Inflammatory macrophage treated with lipopolysaccharide for 1 hour (primary cell): ENCODE data around the gene IFT172.

ENCODE experiments used
- DNase-seq, 2 donors: peaks; one replicate each; pipeline ENCODE4 v3.0.0-alpha.2; 2020 to 2022

Gene IFT172

GRCh38 chr2:27494284-27494943, 4.9 kb upstream of the IFT172 start:
- no peak for DNase-seq

GRCh38 chr2:27493948-27494283, 4.4 kb upstream of the IFT172 start:
- no peak for DNase-seq

GRCh38 chr2:27492557-27492956, 3.0 kb upstream of the IFT172 start:
- DNase-seq = no peak

- DNase-seq = no peak
Measured at GRCh38 chr2:27489118-27489497, 435 bp downstream of the IFT172 start.

GRCh38 chr2:27485496-27485895, 4.0 kb downstream of the IFT172 start:
- no peak for DNase-seq

- no peak for DNase-seq
Measured at GRCh38 chr2:27471961-27472360, 17.6 kb downstream of the IFT172 start.

- DNase-seq = no peak
Measured at GRCh38 chr2:27464443-27464842, 25.1 kb downstream of the IFT172 start.

- DNase-seq = no peak
Measured at GRCh38 chr2:27461118-27461517, 28.4 kb downstream of the IFT172 start.

GRCh38 chr2:27453968-27454367, 35.6 kb downstream of the IFT172 start:
- DNase-seq = no peak

- no peak for DNase-seq
Measured at GRCh38 chr2:27451095-27451494, 38.4 kb downstream of the IFT172 start.

- DNase-seq = no peak
Measured at GRCh38 chr2:27448381-27448780, 41.2 kb downstream of the IFT172 start.

GRCh38 chr2:27446057-27446456, 43.5 kb downstream of the IFT172 start:
- DNase-seq = no peak

- DNase-seq = no peak
Measured at GRCh38 chr2:27445615-27446014, 43.9 kb downstream of the IFT172 start.

- no peak for DNase-seq
Measured at GRCh38 chr2:27445155-27445554, 44.4 kb downstream of the IFT172 start.

GRCh38 chr2:27442920-27443282, 46.6 kb downstream of the IFT172 start:
- DNase-seq = no peak

- no peak for DNase-seq
Measured at GRCh38 chr2:27441958-27442919, 47.3 kb downstream of the IFT172 start, which contains the start of gene KRTCAP3. Gene KRTCAP3, plus strand, starts transcription at chr2:27442381. Its CDS starts 32 bp downstream, at chr2:27442413.

- DNase-seq = no peak
Measured at GRCh38 chr2:27441226-27441926, 48.2 kb downstream of the IFT172 start.

GRCh38 chr2:27435628-27436027, 53.9 kb downstream of the IFT172 start:
- no peak for DNase-seq

GRCh38 chr2:27431395-27431794, 58.1 kb downstream of the IFT172 start:
- DNase-seq = peak; percentile 77 to 88

GRCh38 chr2:27428978-27429541, 60.5 kb downstream of the IFT172 start:
- peak; percentile 79 to 83 for DNase-seq

GRCh38 chr2:27428213-27428977, 61.1 kb downstream of the IFT172 start, which contains the start of gene NRBP1:
Gene NRBP1, plus strand, starts transcription at chr2:27428631. Its CDS starts 4,643 bp downstream, at chr2:27433274.
- DNase-seq = peak; percentile 90 to 92

GRCh38 chr2:27427863-27428212, 61.7 kb downstream of the IFT172 start:
- peak in 1 of 2 donors; percentile 2 for DNase-seq
